Epithelial cell of proximal tubule (primary cell): ENCODE results near the gene ANKDD1B. TPM values are rescaled to one million over a fixed set of nuclear protein-coding genes. Genes with fewer than 3 reads are reported as not detected.
"Not testable (repeated sequence)": the region's sequence is repeated elsewhere in the genome, so short reads cannot be mapped to it uniquely, and the experiment has no call there.

Source experiments
- DNase-seq: peaks from one replicate; pipeline ENCODE4 v3.0.0-alpha.2; 2011; ENCODE audit warnings: low read depth
- H3K4me3 ChIP-seq: 2 replicates; pipeline ENCODE4 v1.5.1; 2011; ENCODE audit warnings: low read depth, mild to moderate bottlenecking, low read length
- total RNA-seq: library from RNA; depleted of rRNA; stranded (reverse); fragments of >200 nt; gene quantifications from 2 replicates; pipeline ENCODE4 v1.2.3, GENCODE V29; 2015
- TF ChIP-seq, protein P1 (sequence below): conservative IDR thresholded peaks from 2 replicates; pipeline ENCODE4 v1.5.1; 2012; ENCODE audit warnings: low read depth, mild to moderate bottlenecking, low read length

ANKDD1B gene
- total RNA-seq, 1 donor from 2014 or later: 1.3 TPM

DNA sequence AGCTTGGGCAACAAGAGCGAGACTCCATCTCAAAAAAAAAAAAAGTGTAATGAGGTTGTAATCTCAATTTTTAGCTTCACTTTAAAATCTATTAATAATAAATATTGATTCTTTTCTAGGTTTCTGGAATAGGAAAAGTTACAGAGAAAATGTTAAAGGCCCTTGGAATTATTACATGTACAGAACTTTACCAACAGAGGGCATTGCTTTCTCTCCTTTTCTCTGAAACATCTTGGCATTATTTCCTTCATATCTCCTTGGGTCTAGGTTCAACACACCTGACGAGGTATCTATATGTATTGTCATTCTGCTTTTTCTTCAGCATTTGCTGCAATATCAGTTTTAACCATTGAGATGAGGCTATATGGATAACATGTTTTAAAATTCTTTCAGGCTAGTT, 26.6 kb upstream of the ANKDD1B start:
- no peak overlapping the region for H3K4me3 ChIP-seq
- no peak for DNase-seq
- TF ChIP-seq, protein P1, sequence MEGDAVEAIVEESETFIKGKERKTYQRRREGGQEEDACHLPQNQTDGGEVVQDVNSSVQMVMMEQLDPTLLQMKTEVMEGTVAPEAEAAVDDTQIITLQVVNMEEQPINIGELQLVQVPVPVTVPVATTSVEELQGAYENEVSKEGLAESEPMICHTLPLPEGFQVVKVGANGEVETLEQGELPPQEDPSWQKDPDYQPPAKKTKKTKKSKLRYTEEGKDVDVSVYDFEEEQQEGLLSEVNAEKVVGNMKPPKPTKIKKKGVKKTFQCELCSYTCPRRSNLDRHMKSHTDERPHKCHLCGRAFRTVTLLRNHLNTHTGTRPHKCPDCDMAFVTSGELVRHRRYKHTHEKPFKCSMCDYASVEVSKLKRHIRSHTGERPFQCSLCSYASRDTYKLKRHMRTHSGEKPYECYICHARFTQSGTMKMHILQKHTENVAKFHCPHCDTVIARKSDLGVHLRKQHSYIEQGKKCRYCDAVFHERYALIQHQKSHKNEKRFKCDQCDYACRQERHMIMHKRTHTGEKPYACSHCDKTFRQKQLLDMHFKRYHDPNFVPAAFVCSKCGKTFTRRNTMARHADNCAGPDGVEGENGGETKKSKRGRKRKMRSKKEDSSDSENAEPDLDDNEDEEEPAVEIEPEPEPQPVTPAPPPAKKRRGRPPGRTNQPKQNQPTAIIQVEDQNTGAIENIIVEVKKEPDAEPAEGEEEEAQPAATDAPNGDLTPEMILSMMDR: peak; percentile 43

DNA sequence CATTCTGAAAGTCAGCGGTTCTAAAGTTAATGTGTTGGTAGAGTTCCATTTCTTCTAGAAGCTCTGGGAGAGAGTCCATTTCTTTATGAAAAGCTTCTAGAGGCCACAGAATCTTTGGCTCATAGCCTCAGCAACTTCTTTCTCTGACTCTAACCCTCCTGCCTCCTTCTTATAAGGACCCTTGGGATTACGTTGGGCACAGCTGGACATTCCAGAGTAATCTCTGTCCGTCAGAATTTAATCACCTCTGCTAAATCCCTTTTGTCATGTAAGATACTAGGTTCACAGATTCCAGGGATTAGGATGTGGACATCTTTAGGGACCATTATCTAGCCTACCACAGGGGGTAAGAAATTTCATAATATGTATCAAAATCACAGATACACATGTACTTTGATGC, 22.6 kb upstream of the ANKDD1B start:
- DNase-seq: no peak
- no peak overlapping the region for H3K4me3 ChIP-seq
- TF ChIP-seq, protein P1: no peak

- no peak overlapping the region for H3K4me3 ChIP-seq
- TF ChIP-seq, protein P1: no peak
- no peak for DNase-seq
Observed at GRCh38 chr5:75600535-75600934, 10.7 kb upstream of the ANKDD1B start.

GRCh38 chr5:75601567-75601966, 9.7 kb upstream of the ANKDD1B start:
- no peak overlapping the region for H3K4me3 ChIP-seq
- DNase-seq: no peak
- TF ChIP-seq, protein P1: no peak

- TF ChIP-seq, protein P1: no peak
- peak; percentile 10 for DNase-seq
- no peak overlapping the region for H3K4me3 ChIP-seq
Observed at GRCh38 chr5:75601996-75602395, 9.3 kb upstream of the ANKDD1B start.

DNA sequence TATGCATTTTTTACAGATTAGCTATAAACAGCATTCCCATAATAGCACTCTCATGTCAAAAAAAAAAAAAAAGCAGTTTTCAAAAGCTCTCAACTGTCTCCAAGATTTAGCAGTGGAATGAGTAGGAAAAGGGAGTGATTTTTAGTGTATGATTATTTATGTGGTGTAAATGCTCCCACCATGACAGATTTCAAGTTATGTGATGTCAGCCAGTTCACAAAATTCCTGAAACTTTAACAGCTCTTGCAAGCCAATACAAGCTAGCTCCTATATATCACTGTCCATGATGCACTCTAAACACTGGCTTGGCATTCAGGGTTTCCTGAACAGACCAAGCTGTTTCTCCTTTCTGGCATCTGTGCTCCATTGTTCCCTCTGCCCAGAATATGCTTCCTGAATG, 7.9 kb upstream of the ANKDD1B start:
- no peak overlapping the region for H3K4me3 ChIP-seq
- no peak for DNase-seq
- TF ChIP-seq, protein P1: no peak

- TF ChIP-seq, protein P1: no peak
Observed at GRCh38 chr5:75603821-75604220, 7.4 kb upstream of the ANKDD1B start.

GRCh38 chr5:75607341-75607740, 3.9 kb upstream of the ANKDD1B start:
- not testable (repeated sequence) for H3K4me3 ChIP-seq, DNase-seq

More at GRCh38 chr5:75603821-75604220, 7.4 kb upstream of the ANKDD1B start:
- DNase-seq: no peak
- no peak overlapping the region for H3K4me3 ChIP-seq
